Neural progenitor cell (in vitro differentiated cells): ENCODE results near the gene R3HDM2.

Experiments
- CTCF ChIP-seq: fragments of 200-600 bp; sonication (generic); IDR thresholded peaks from 2 replicates; pipeline ENCODE4 v1.5.1; 2017; ENCODE audit warnings: antibody characterized with exemption, mild to moderate bottlenecking
- EZH2phosphoT487 ChIP-seq: fragments of 200-600 bp; sonication (generic); IDR thresholded peaks from 2 replicates; pipeline ENCODE4 v1.6.1; 2017; ENCODE audit warnings: antibody characterized with exemption

GRCh38 chr12:57449375-57449774 lies 18.5 kb upstream of the R3HDM2 start:
- TF ChIP-seq EZH2phosphoT487, result no peak
- no peak for TF ChIP-seq CTCF
